Bronchial epithelial cell (primary cell): ENCODE results near the gene SYNRG. TPM values are rescaled to one million over a fixed set of nuclear protein-coding genes. Genes with fewer than 3 reads are reported as not detected.

Experiments used
- DNase-seq: peaks from one replicate; pipeline ENCODE4 v3.0.0-alpha.2; 2010; ENCODE audit warnings: low read depth
- FAIRE-seq: peaks from 2 replicates; lab custom pipeline; 2011; peaks lifted over from hg19 to GRCh38; lab: Jason Lieb, UNC
- H3K27me3 ChIP-seq: 2 replicates; pipeline ENCODE4 v1.5.1; 2011; ENCODE audit warnings: low read length; ENCODE audit not compliant: control insufficient read depth, insufficient read depth
- H3K36me3 ChIP-seq: 2 replicates; pipeline ENCODE4 v1.5.1; 2011; ENCODE audit warnings: low read length; ENCODE audit not compliant: control insufficient read depth, insufficient read depth
- H3K4me3 ChIP-seq: 2 replicates; pipeline ENCODE4 v1.5.1; 2011; ENCODE audit warnings: mild to moderate bottlenecking, low read depth, low read length, control low read depth
- total RNA-seq: library from RNA; depleted of rRNA; stranded (reverse); fragments of >200 nt; gene quantifications from 2 replicates; pipeline ENCODE4 v1.2.1, GENCODE V29; 2014
- TF ChIP-seq, protein P1 (sequence below): IDR thresholded peaks from 2 replicates; pipeline ENCODE4 v1.5.1; 2011; ENCODE audit warnings: mild to moderate bottlenecking, moderate library complexity, low read length, control low read depth, inconsistent platforms; ENCODE audit not compliant: insufficient read depth, severe bottlenecking

Gene SYNRG
- total RNA-seq, 1 donor from 2014 or later = 4.7 TPM

DNA sequence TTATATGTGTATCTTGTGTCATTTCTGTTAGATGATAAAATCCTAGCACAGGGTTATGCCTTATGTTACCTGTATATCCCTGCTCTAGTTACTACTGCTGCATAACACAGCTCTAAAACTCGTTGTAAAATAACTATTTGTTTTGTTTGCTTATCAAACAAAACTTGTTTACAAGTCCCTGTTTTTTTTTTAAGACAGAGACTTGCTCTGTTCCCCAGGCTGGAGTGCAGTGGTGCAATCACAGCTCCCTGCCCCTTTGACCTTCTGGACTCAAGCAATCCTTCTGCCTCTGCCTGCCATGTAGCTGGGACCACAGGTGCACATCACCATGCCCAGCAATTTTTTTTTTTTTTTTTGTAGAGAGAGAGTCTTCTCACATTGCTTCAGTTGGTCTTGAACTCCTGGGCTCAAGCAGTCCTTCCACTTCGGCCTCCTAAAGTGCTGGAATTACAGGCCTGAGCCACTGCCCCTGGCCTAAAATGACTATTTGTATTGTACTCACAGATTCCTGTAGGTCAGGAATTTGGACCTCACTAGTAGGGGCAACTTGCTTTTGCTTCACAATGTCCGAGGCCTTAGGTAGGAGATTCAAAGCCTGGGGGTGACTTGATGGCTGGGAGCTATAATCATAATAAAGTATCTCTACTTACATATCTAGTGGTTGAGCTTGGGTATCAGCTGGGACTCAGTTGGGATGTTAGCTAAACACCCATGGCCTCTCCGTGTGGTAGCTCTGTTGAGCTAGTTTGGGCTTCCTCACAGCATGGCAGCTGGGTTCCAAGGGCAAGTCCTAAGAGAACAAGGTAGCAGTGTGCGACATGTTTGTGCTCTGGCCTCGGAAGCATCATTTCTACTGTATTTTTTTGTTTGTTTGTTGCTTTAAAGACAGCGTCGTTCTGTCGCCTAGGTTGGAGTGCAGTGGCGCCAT, 106.9 kb downstream of the SYNRG start:
- TF ChIP-seq, protein P1, sequence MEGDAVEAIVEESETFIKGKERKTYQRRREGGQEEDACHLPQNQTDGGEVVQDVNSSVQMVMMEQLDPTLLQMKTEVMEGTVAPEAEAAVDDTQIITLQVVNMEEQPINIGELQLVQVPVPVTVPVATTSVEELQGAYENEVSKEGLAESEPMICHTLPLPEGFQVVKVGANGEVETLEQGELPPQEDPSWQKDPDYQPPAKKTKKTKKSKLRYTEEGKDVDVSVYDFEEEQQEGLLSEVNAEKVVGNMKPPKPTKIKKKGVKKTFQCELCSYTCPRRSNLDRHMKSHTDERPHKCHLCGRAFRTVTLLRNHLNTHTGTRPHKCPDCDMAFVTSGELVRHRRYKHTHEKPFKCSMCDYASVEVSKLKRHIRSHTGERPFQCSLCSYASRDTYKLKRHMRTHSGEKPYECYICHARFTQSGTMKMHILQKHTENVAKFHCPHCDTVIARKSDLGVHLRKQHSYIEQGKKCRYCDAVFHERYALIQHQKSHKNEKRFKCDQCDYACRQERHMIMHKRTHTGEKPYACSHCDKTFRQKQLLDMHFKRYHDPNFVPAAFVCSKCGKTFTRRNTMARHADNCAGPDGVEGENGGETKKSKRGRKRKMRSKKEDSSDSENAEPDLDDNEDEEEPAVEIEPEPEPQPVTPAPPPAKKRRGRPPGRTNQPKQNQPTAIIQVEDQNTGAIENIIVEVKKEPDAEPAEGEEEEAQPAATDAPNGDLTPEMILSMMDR = no peak
- no peaks in the 10 kb centered on the region for H3K27me3 ChIP-seq
- H3K4me3 ChIP-seq = no peak overlapping the region
- no peak for DNase-seq
- peaks cover 9% of the 10 kb centered on the region for H3K36me3 ChIP-seq
- no peak for FAIRE-seq

DNA sequence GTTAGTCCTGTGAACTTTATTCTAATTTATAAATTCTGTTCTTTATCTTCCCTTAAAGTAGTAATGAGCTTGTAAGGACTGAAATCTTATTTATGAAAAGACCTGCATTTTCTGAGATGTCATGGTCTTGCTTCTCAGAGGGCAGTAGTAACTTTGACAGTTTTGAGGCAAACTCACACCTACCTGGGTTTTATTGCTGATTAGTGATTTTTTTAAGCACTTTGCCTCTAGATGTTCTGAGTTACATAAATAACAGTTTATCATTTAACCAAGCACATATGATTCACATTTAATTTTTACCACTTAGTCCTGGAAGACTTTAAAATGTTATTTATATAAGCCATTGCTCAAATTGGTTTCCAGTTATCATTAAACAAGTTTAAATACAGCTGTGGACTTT, 108.8 kb downstream of the SYNRG start:
- no peak for FAIRE-seq
- no peak for DNase-seq
- H3K36me3 ChIP-seq = peaks cover 6% of the 10 kb centered on the region
- TF ChIP-seq, protein P1 = no peak
- H3K4me3 ChIP-seq = no peak overlapping the region
- no peaks in the 10 kb centered on the region for H3K27me3 ChIP-seq

DNA sequence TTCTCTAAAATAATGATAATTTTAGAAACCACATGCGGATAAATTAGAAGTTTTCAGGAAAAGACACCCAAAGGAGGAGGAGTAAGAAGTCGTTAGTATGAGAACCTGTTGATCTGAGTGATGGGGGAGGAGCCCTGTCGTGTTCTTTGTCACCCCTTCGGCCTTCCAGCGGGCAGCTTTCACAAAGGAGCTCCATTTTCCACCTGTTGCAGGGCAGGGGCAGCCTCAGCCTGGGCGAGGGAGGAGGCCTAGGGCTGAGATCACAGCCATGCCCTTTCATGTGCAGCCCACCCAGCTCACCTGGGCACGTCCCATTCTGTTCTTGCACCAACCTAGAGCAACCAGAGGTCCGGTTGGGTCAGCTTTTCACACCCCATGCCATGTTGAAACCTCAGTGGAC, 114.2 kb downstream of the SYNRG start:
- peaks cover 6% of the 10 kb centered on the region for H3K36me3 ChIP-seq
- TF ChIP-seq, protein P1 = no peak
- no peak for FAIRE-seq
- no peak for DNase-seq
- H3K4me3 ChIP-seq = no peak overlapping the region
- H3K27me3 ChIP-seq = no peaks in the 10 kb centered on the region

DNA sequence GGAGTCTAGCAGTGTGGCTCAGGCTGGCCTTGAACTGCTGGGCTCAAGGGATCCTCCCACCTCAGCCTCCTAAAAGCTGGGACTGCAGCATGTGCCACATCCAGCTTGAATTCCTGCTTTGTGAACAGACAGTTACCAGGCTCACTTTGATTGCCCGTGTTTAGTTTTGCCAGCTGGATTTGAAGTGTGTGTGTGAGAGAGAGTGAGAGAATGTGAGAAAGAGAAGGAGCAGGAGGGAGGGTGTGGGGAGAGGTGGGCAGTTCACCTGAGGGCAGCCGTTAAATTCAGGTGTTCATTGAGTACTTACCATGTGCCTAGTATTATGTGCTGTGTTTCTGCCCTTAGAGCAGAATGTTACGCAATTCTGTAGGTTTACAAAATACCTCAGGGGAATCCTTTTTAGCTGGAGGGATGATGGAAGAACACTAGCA, 114.8 kb downstream of the SYNRG start:
- TF ChIP-seq, protein P1 = no peak
- Histone ChIP-seq H3K4me3 (no peak overlapping the region), H3K27me3 (no peaks in the 10 kb centered on the region), H3K36me3 (peaks cover 4% of the 10 kb centered on the region)
- FAIRE-seq (no peak), DNase-seq (no peak)

DNA sequence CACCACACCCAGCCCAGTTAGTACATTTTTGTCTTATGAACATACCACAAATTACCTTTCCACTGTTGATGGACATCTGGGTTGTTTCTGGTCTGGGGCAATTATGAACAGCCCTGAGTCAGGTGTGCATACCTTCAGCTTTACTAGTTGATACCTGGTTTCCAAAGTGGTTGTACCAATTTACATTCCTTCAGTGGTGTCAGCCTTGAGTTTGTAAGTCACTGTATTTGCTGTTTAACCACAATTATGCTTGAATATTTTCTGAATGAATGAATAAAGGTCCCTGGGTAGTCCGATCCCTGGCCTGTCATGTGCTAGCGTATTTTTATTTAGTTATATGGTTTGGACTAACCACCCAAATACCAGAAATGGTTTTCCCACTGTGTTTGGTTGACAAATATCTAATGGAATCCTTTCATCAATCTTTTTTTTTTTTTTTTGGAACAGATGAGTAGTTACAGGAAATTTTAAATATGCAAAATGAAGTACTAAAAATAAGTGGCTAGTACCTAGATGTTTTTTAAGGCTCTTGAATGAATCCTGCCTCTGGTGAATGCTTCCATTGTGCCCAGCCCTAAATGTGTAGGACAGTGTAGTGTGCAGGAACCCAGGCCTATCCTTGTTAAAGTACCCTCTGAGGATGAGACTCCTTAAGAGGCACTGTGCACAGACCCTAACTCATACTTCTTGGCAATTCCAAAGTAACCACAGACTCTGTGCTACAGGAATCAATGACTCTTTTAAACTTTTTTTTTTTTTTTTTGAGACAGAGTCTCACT, 115.8 kb downstream of the SYNRG start:
- peak; percentile 96 for DNase-seq
- no peak overlapping the region for H3K4me3 ChIP-seq
- H3K36me3 ChIP-seq = peaks cover 4% of the 10 kb centered on the region
- H3K27me3 ChIP-seq = no peaks in the 10 kb centered on the region
- TF ChIP-seq, protein P1 = no peak
- FAIRE-seq = no peak
